Panc1 (cell line): ENCODE data around the gene SLC9A9. TPM values are rescaled to one million over a fixed set of nuclear protein-coding genes. Genes with fewer than 3 reads are reported as not detected.

Experiments
- ATAC-seq: fragments of 200-7000 bp; cut with Tn5 transposase; 2 replicates; pipeline ENCODE4 v1.9.1; 2020; ENCODE audit warnings: mild to moderate bottlenecking, moderate library complexity
- BruUV-seq: library from RNA; stranded (reverse); fragments of 400-500 nt; replicated peaks from 2 replicates; lab custom pipeline; 2021; lab: Mats Ljungman, UMichigan
- CTCF ChIA-PET: fragments of 300-600 bp; sonication (Branson Sonifier 250); formaldehyde crosslinking; loops from one replicate; lab custom pipeline; 2022; ENCODE audit warnings: antibody characterized with exemption; lab: Charles Lee
- POLR2A ChIA-PET: fragments of 300-600 bp; sonication (Branson Sonifier 250); formaldehyde crosslinking; loops from one replicate; lab custom pipeline; 2022; ENCODE audit warnings: antibody characterized with exemption; lab: Charles Lee
- DNase-seq: peaks from one replicate; pipeline ENCODE4 v3.0.0-alpha.2; 2010; ENCODE audit warnings: low read depth, low spot score
- H3K27ac ChIP-seq: 2 replicates; pipeline ENCODE4 v1.5.1; 2011; ENCODE audit warnings: mild to moderate bottlenecking, low read length, inconsistent platforms
- H3K27me3 ChIP-seq: fragments of 200-500 bp; sonication (Bioruptor generic); 2 replicates; pipeline ENCODE4 v1.6.0; 2014; ENCODE audit warnings: low read length, inconsistent platforms; ENCODE audit not compliant: control insufficient read depth, insufficient read depth
- H3K36me3 ChIP-seq: fragments of 200-500 bp; sonication (Bioruptor generic); 2 replicates; pipeline ENCODE4 v1.5.1; 2014; ENCODE audit warnings: inconsistent platforms, mild to moderate bottlenecking, low read length, moderate library complexity; ENCODE audit not compliant: control insufficient read depth, insufficient read depth
- H3K4me1 ChIP-seq: 2 replicates; pipeline ENCODE4 v1.5.1; 2011; ENCODE audit warnings: inconsistent platforms, mild to moderate bottlenecking, low read length, moderate library complexity; ENCODE audit not compliant: control insufficient read depth, insufficient read depth
- H3K4me3 ChIP-seq, 2 experiments: 2 replicates each; pipeline ENCODE4 v1.5.1; 2011 to 2012; ENCODE audit warnings: low read depth in 2 of 2, low read length in 2 of 2, mild to moderate bottlenecking in 2 of 2, inconsistent platforms in 1 of 2, moderate library complexity in 1 of 2
- H3K9me3 ChIP-seq: fragments of 200-500 bp; sonication (Bioruptor generic); 2 replicates; pipeline ENCODE4 v1.5.1; 2014; ENCODE audit warnings: low read depth, mild to moderate bottlenecking, inconsistent platforms, low read length, moderate library complexity; ENCODE audit not compliant: control insufficient read depth, insufficient read depth
- CTCF ChIP-seq: fragments of 450-650 bp; IDR thresholded peaks from 2 replicates; pipeline ENCODE4 v1.5.1; 2017; ENCODE audit warnings: mild to moderate bottlenecking
- POLR2AphosphoS5 ChIP-seq: IDR thresholded peaks from 2 replicates; pipeline ENCODE4 v1.6.1; 2012; ENCODE audit warnings: mild to moderate bottlenecking, low read depth, low read length, moderate library complexity
- REST ChIP-seq, 2 experiments: IDR thresholded peaks; 2 replicates each; pipeline ENCODE4 v1.6.1; 2011 to 2012; ENCODE audit warnings: low read depth in 2 of 2, control low read depth in 1 of 2, low read length in 1 of 2, mild to moderate bottlenecking in 1 of 2, moderate library complexity in 1 of 2; ENCODE audit not compliant: insufficient read depth in 1 of 2
- SIN3A ChIP-seq: IDR thresholded peaks from 2 replicates; pipeline ENCODE4 v1.6.1; 2012; ENCODE audit warnings: low read depth, mild to moderate bottlenecking, low read length, moderate library complexity, borderline replicate concordance; ENCODE audit not compliant: insufficient read depth
- TCF7L2 ChIP-seq: IDR thresholded peaks from 2 replicates; pipeline ENCODE4 v1.6.1; 2011; ENCODE audit warnings: mild to moderate bottlenecking, low read depth, low read length, inconsistent platforms
- in situ Hi-C: cut with HindIII; loops from 2 replicates; pipeline ENCODE4 v1.10.0; 2016; ENCODE audit warnings: low sequenced_read_pairs, low pct_unique_long_range_greater_than_20kb
- intact Hi-C: fragments of 100-400 bp; cut with micrococcal nuclease; formaldehyde crosslinking; loops from one replicate; pipeline ENCODE4 v1.10.0; 2022; ENCODE audit not compliant: unreplicated experiment
- total RNA-seq: library from RNA; stranded (reverse); gene quantifications from one replicate; pipeline ENCODE4 v1.2.1, GENCODE V29; 2021; ENCODE audit not compliant: unreplicated experiment

SLC9A9 gene
- total RNA-seq, 1 experiment from 2014 or later, result not detected

- no peak for ATAC-seq
- Histone ChIP-seq H3K27ac (no peak overlapping the region), H3K36me3 (no peaks in the 10 kb centered on the region), H3K4me3 (no peak overlapping the region), H3K9me3 (no peaks in the 10 kb centered on the region), H3K27me3 (no peaks in the 10 kb centered on the region), H3K4me1 (no peaks in the 10 kb centered on the region)
- ChIA-PET POLR2A (no interaction called here), CTCF (no interaction called here)
- DNase-seq, result no peak
- in situ Hi-C loops, result no loop called here
- intact Hi-C loops, result no loop called here
- no TSS peak for BruUV-seq
- TF ChIP-seq CTCF (no peak), TCF7L2 (no peak), POLR2AphosphoS5 (no peak), REST (IDR thresholded peaks at IDR 0.05; ENCODE audit: insufficient read depth in 1 of 2, low read depth in 2 of 2, low read length in 1 of 2) (no peak), SIN3A (no peak)
Observed at GRCh38 chr3:143497382-143497781, 350.9 kb downstream of the SLC9A9 start.

- no peak for TF ChIP-seq TCF7L2
- Histone ChIP-seq H3K9me3 (no peaks in the 10 kb centered on the region), H3K36me3 (no peaks in the 10 kb centered on the region), H3K4me1 (no peaks in the 10 kb centered on the region), H3K27me3 (no peaks in the 10 kb centered on the region), H3K27ac (no peak overlapping the region), H3K4me3 (no peak overlapping the region)
- POLR2A ChIA-PET, result no interaction called here
- CTCF ChIA-PET, result no interaction called here
- BruUV-seq, result no TSS peak
- intact Hi-C loops (no loop called here), in situ Hi-C loops (no loop called here)
- ATAC-seq (no peak), DNase-seq (no peak)
Observed at GRCh38 chr3:143496191-143496590, 352.1 kb downstream of the SLC9A9 start.

GRCh38 chr3:143495527-143495926 lies 352.7 kb downstream of the SLC9A9 start:
- intact Hi-C loops (no loop called here), in situ Hi-C loops (no loop called here)
- H3K9me3 ChIP-seq, result no peaks in the 10 kb centered on the region
- no peaks in the 10 kb centered on the region for H3K36me3 ChIP-seq
- H3K27me3 ChIP-seq, result no peaks in the 10 kb centered on the region
- TF ChIP-seq TCF7L2 (no peak), POLR2AphosphoS5 (no peak), REST (IDR thresholded peaks at IDR 0.05; ENCODE audit: insufficient read depth in 1 of 2, low read depth in 2 of 2, low read length in 1 of 2) (no peak), SIN3A (no peak), CTCF (no peak)
- ATAC-seq (no peak), DNase-seq (no peak)
- CTCF ChIA-PET, result no interaction called here
- H3K27ac ChIP-seq, result no peak overlapping the region
- no TSS peak for BruUV-seq
- no peaks in the 10 kb centered on the region for H3K4me1 ChIP-seq
- POLR2A ChIA-PET, result no interaction called here
- H3K4me3 ChIP-seq, result no peak overlapping the region
